Left ventricle myocardium inferior (tissue), 1 donor: ENCODE results near the gene CAMSAP2. TPM values are rescaled to one million over a fixed set of nuclear protein-coding genes. Genes with fewer than 3 reads are reported as not detected.

Experiments used
- DNase-seq: peaks from one replicate; pipeline ENCODE4 v3.0.0-alpha.2; 2020
- H3K27ac ChIP-seq: fragments of 200-600 bp; replicated peaks from 2 replicates; pipeline ENCODE4 v1.8.0; 2021
- H3K27me3 ChIP-seq: fragments of 200-600 bp; 2 replicates; pipeline ENCODE4 v1.8.0; 2021; ENCODE audit warnings: low read depth
- H3K36me3 ChIP-seq: fragments of 200-600 bp; 2 replicates; pipeline ENCODE4 v1.8.0; 2021
- H3K4me1 ChIP-seq: fragments of 200-600 bp; 2 replicates; pipeline ENCODE4 v1.8.0; 2021
- H3K4me3 ChIP-seq: fragments of 200-600 bp; 2 replicates; pipeline ENCODE4 v1.8.0; 2021; ENCODE audit warnings: mild to moderate bottlenecking, moderate library complexity
- H3K9me3 ChIP-seq: fragments of 200-600 bp; replicated peaks from 2 replicates; pipeline ENCODE4 v1.8.0; 2021
- CTCF ChIP-seq: fragments of 200-600 bp; IDR thresholded peaks from 2 replicates; pipeline ENCODE4 v1.8.0; 2021; ENCODE audit warnings: antibody characterized with exemption, mild to moderate bottlenecking, borderline replicate concordance
- intact Hi-C: fragments of 100-400 bp; cut with micrococcal nuclease; formaldehyde crosslinking; loops from one replicate; pipeline ENCODE4 v1.11.0; 2022
- total RNA-seq: library from RNA; stranded (reverse); fragmentation: NEBNext Ultra II Directional; extraction: Animal tissue kit (Norgen Biotek cat#: 25700); gene quantifications from one replicate; pipeline ENCODE4 v1.2.1, GENCODE V29; 2021
- donor health status: DM: no; HTN: yes; CAD: no; lungs with severe emphysema.

Gene CAMSAP2
- total RNA-seq, 1 donor from 2014 or later, result 34.1 TPM

GRCh38 chr1:200869376-200869752 is 130.7 kb downstream of the CAMSAP2 start:
- Histone ChIP-seq H3K36me3 (no peaks in the 10 kb centered on the region), H3K4me3 (no peak overlapping the region), H3K27me3 (peaks cover 56% of the 10 kb centered on the region), H3K27ac (no peak overlapping the region), H3K9me3 (no peaks in the 10 kb centered on the region), H3K4me1 (peaks cover 23% of the 10 kb centered on the region)
- intact Hi-C loops, result no loop called here
- no peak for DNase-seq
- no peak for TF ChIP-seq CTCF

GRCh38 chr1:200869753-200870391 is 131.2 kb downstream of the CAMSAP2 start:
- intact Hi-C loops, result no loop called here
- H3K27me3 ChIP-seq, result peaks cover 61% of the 10 kb centered on the region
- TF ChIP-seq CTCF, result no peak

DNA sequence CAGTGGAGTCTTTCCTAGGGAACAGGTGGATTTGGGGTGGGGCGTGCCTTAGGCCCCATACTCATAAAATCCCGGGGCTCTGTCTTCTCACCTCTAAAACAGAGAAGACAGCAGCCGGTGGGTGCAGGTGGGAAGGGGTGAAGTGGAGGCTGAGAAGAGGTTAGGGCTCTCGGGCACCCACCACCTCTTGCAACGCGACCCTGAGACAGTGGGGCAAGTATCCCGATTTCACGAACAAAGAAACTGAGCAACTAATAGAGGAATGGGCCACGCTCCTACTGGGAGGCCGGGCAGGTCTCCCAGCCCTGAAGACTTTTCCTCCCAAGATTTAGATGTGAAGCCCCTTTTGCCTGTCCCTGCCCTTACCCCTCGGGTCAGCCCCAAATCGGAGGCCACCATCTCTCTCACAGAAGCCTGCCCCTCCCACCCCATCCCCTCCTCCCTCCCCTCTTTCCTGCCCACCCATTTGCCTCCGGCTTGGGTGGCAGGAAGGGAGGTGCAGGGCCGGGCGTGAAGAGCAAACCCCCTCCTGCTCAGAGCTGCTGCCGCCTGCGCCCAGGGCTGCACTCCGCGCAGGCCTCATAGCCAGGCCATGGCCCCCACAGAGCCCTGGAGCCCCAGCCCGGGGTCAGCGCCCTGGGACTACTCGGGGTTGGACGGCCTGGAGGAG is 133.9 kb downstream of the CAMSAP2 start, which contains the start of gene GPR25:
TSS of gene GPR25 (plus strand) at position 536 of the 670 bp plus-strand sequence. CDS start at position 593, 57 bp downstream.
- no peak for TF ChIP-seq CTCF
- H3K27me3 ChIP-seq, result peaks cover 88% of the 10 kb centered on the region
- H3K4me3 ChIP-seq, result peak within 1 kb of the TSS; percentile 56
- no peaks in the 10 kb centered on the region for H3K9me3 ChIP-seq
- H3K27ac ChIP-seq, result no peak within 1 kb of the TSS
- peaks cover 13% of the 10 kb centered on the region for H3K4me1 ChIP-seq
- no peaks in the 10 kb centered on the region for H3K36me3 ChIP-seq
- intact Hi-C loops, result no loop called here
- no peak for DNase-seq

More at GRCh38 chr1:200869753-200870391, 131.2 kb downstream of the CAMSAP2 start:
- Histone ChIP-seq H3K27ac (no peak overlapping the region), H3K4me1 (peaks cover 23% of the 10 kb centered on the region), H3K9me3 (no peaks in the 10 kb centered on the region), H3K4me3 (no peak overlapping the region), H3K36me3 (no peaks in the 10 kb centered on the region)
- no peak for DNase-seq

- Histone ChIP-seq H3K36me3 (no peaks in the 10 kb centered on the region), H3K27me3 (peaks cover 94% of the 10 kb centered on the region), H3K4me1 (peaks cover 13% of the 10 kb centered on the region), H3K4me3 (peak overlapping the region; percentile 56), H3K9me3 (no peaks in the 10 kb centered on the region), H3K27ac (no peak overlapping the region)
- no peak for TF ChIP-seq CTCF
- DNase-seq, result no peak
- intact Hi-C loops, result no loop called here
Measured at GRCh38 chr1:200873116-200873670, 134.5 kb downstream of the CAMSAP2 start.

- H3K4me1 ChIP-seq, result peaks cover 13% of the 10 kb centered on the region
- no peak overlapping the region for H3K27ac ChIP-seq
- H3K36me3 ChIP-seq, result no peaks in the 10 kb centered on the region
- TF ChIP-seq CTCF, result no peak
- H3K9me3 ChIP-seq, result no peaks in the 10 kb centered on the region
- intact Hi-C loops, result no loop called here
- DNase-seq, result no peak
- H3K4me3 ChIP-seq, result peak overlapping the region; percentile 56
- peaks cover 100% of the 10 kb centered on the region for H3K27me3 ChIP-seq
Measured at GRCh38 chr1:200873671-200874397, 135.1 kb downstream of the CAMSAP2 start.
